Astrocyte of the cerebellum (primary cell): ENCODE measurements around the gene PTGR2.

Source experiments
- DNase-seq: peaks from one replicate; pipeline ENCODE4 v3.0.0-alpha.2; 2011; ENCODE audit warnings: low read depth
- H3K4me3 ChIP-seq: 2 replicates; pipeline ENCODE4 v1.5.1; 2011; ENCODE audit warnings: mild to moderate bottlenecking, low read depth, low read length, moderate library complexity
- in situ Hi-C: cut with HindIII; loops from 2 replicates; pipeline ENCODE4 v1.10.0; 2017; ENCODE audit warnings: low sequenced_read_pairs
- TF ChIP-seq, protein P1 (sequence below): IDR thresholded peaks from 2 replicates; pipeline ENCODE4 v1.5.1; 2012; ENCODE audit warnings: low read length, low read depth, moderate library complexity, mild to moderate bottlenecking; ENCODE audit errors: missing control alignments

The PTGR2 gene

DNA sequence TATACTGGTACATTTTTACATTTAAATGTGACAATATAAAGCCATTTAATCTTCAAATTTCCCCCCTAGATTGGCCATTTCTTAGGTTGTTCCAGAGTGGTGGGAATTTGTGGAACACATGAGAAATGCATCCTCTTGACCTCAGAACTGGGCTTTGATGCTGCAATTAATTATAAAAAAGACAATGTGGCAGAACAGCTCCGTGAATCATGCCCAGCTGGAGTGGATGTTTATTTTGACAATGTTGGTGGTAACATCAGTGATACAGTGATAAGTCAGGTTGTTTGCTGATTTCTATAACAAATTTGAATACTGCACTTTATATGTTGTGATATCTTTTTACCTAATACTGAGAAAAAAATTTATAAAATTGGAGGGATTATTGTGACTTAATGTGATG lies 27.4 kb downstream of the PTGR2 start:
- TF ChIP-seq, protein P1, sequence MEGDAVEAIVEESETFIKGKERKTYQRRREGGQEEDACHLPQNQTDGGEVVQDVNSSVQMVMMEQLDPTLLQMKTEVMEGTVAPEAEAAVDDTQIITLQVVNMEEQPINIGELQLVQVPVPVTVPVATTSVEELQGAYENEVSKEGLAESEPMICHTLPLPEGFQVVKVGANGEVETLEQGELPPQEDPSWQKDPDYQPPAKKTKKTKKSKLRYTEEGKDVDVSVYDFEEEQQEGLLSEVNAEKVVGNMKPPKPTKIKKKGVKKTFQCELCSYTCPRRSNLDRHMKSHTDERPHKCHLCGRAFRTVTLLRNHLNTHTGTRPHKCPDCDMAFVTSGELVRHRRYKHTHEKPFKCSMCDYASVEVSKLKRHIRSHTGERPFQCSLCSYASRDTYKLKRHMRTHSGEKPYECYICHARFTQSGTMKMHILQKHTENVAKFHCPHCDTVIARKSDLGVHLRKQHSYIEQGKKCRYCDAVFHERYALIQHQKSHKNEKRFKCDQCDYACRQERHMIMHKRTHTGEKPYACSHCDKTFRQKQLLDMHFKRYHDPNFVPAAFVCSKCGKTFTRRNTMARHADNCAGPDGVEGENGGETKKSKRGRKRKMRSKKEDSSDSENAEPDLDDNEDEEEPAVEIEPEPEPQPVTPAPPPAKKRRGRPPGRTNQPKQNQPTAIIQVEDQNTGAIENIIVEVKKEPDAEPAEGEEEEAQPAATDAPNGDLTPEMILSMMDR: no peak
- in situ Hi-C loops: no loop called here
- H3K4me3 ChIP-seq: no peak overlapping the region
- DNase-seq: no peak

- no peak overlapping the region for H3K4me3 ChIP-seq
- no peak for DNase-seq
- in situ Hi-C loops: no loop called here
- TF ChIP-seq, protein P1: no peak
These were observed 33.0 kb downstream of the PTGR2 start for GRCh38 chr14:73884438-73885190.

- TF ChIP-seq, protein P1: no peak
- peak; percentile 83 for DNase-seq
- in situ Hi-C loops: no loop called here
- H3K4me3 ChIP-seq: peak within 1 kb of the TSS; percentile 89
These were observed 35.1 kb downstream of the PTGR2 start, which contains the start of gene ZNF410 for GRCh38 chr14:73886449-73887317. Gene ZNF410 (plus strand): TSS chr14:73886859. CDS start chr14:73892176, 5,317 bp downstream.

GRCh38 chr14:73887318-73887616 lies 35.6 kb downstream of the PTGR2 start:
- H3K4me3 ChIP-seq: peak overlapping the region; percentile 89
- in situ Hi-C loops: no loop called here
- TF ChIP-seq, protein P1: no peak
- DNase-seq: no peak

GRCh38 chr14:73887694-73888459 lies 36.2 kb downstream of the PTGR2 start:
- in situ Hi-C loops: no loop called here
- TF ChIP-seq, protein P1: no peak
- H3K4me3 ChIP-seq: peak overlapping the region; percentile 89
- DNase-seq: no peak

DNA sequence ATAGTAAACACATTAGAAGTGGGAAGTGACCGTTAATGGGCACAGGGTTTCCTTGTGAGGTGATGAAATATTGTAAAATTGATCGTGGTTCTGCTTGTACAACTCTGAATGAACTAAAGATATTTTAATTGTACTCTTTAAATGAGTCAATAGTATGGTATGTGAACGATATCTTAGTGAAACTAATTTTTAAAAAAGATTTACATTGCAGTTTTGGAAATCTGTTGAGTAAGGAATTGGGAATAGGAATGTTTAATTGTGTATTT lies 36.8 kb downstream of the PTGR2 start:
- DNase-seq: no peak
- in situ Hi-C loops: no loop called here
- peak overlapping the region; percentile 89 for H3K4me3 ChIP-seq
- TF ChIP-seq, protein P1: no peak
